Naive thymus-derived CD4-positive, alpha-beta T cell (primary cell): ENCODE measurements around the gene LATS1. TPM values are rescaled to one million over a fixed set of nuclear protein-coding genes. Genes with fewer than 3 reads are reported as not detected.

ENCODE experiments used
- ATAC-seq: fragments of 150-1000 bp; cut with Tn5 transposase; 2 replicates; pipeline ENCODE4 v1.10.0; 2021; ENCODE audit warnings: mild to moderate bottlenecking, moderate library complexity
- CTCF ChIA-PET: fragments of 350-600 bp; sonication (Branson Sonifier 250); formaldehyde crosslinking; loops from one replicate; lab custom pipeline; 2021; ENCODE audit warnings: antibody characterized with exemption; lab: Charles Lee
- POLR2A ChIA-PET: fragments of 350-600 bp; sonication (Branson Sonifier 250); formaldehyde crosslinking; loops from one replicate; lab custom pipeline; 2021; ENCODE audit warnings: antibody characterized with exemption, inconsistent platforms; lab: Charles Lee
- DNase-seq, 9 donors: peaks; one replicate each; pipeline versions ENCODE4 v3.0.0 to v3.0.0-alpha.2; 2020 to 2022; ENCODE audit warnings: mixed read lengths in 1 of 9
- H3K27ac ChIP-seq: one replicate; pipeline ENCODE4 v1.7.0; 2013; ENCODE audit warnings: mild to moderate bottlenecking, low read depth, low read length, moderate library complexity
- H3K27me3 ChIP-seq, 2 donors: one replicate each; pipeline ENCODE4 v1.7.0; 2013; ENCODE audit warnings: low read length in 2 of 2, mild to moderate bottlenecking in 2 of 2, moderate library complexity in 2 of 2; ENCODE audit not compliant: control insufficient read depth in 2 of 2, insufficient read depth in 2 of 2
- H3K36me3 ChIP-seq, 3 experiments: 1 replicate in 2 of 3; 2 replicates in 1 of 3; pipeline ENCODE4 v1.7.0; 2013; ENCODE audit warnings: low read length in 3 of 3, mild to moderate bottlenecking in 3 of 3, moderate library complexity in 1 of 3; ENCODE audit not compliant: insufficient read depth in 3 of 3, control insufficient read depth in 2 of 3
- H3K4me1 ChIP-seq, 2 donors: one replicate each; pipeline ENCODE4 v1.7.0; 2013; ENCODE audit warnings: low read length in 2 of 2, mild to moderate bottlenecking in 2 of 2, moderate library complexity in 1 of 2; ENCODE audit not compliant: control insufficient read depth in 2 of 2, insufficient read depth in 2 of 2
- H3K4me3 ChIP-seq: 2 replicates; pipeline ENCODE4 v1.7.0; 2013; ENCODE audit warnings: mild to moderate bottlenecking, low read length
- H3K9me3 ChIP-seq, 3 experiments: 1 replicate in 2 of 3; 2 replicates in 1 of 3; pipeline ENCODE4 v1.7.0; 2013; ENCODE audit warnings: low read length in 3 of 3; ENCODE audit not compliant: control insufficient read depth in 2 of 3
- H3K27ac Mint-ChIP-seq, 9 donors: one replicate each; pipeline ENCODE4 v1.8.0; 2020 to 2022; ENCODE audit warnings: mixed read lengths in 9 of 9, mild to moderate bottlenecking in 8 of 9, moderate library complexity in 5 of 9, inconsistent platforms in 2 of 9
- H3K27me3 Mint-ChIP-seq, 5 donors: one replicate each; pipeline ENCODE4 v1.8.0; 2021 to 2022; ENCODE audit warnings: mixed read lengths in 5 of 5, mild to moderate bottlenecking in 1 of 5
- H3K36me3 Mint-ChIP-seq, 5 donors: one replicate each; pipeline ENCODE4 v1.8.0; 2020 to 2022; ENCODE audit warnings: mixed read lengths in 5 of 5, mild to moderate bottlenecking in 3 of 5, inconsistent platforms in 1 of 5
- H3K4me1 Mint-ChIP-seq, 7 donors: one replicate each; pipeline ENCODE4 v1.8.0; 2020 to 2022; ENCODE audit warnings: mixed read lengths in 7 of 7, mild to moderate bottlenecking in 3 of 7, inconsistent platforms in 1 of 7
- H3K4me3 Mint-ChIP-seq, 10 donors: one replicate each; pipeline ENCODE4 v1.8.0; 2020 to 2022; ENCODE audit warnings: mild to moderate bottlenecking in 10 of 10, mixed read lengths in 10 of 10, moderate library complexity in 6 of 10, inconsistent platforms in 2 of 10
- H3K9me3 Mint-ChIP-seq, 11 donors: one replicate each; pipeline ENCODE4 v1.8.0; 2020 to 2022; ENCODE audit warnings: mixed read lengths in 11 of 11, mild to moderate bottlenecking in 4 of 11, inconsistent platforms in 1 of 11, moderate library complexity in 1 of 11
- intact Hi-C, 2 donors: fragments of 100-400 bp; cut with micrococcal nuclease; formaldehyde crosslinking; loops; one replicate each; pipeline ENCODE4 v1.15.1; 2023
- polyA plus RNA-seq, 2 donors: library from polyadenylated mRNA; unstranded; fragments of 300-500 nt; fragmentation: Illumina TruSeq; gene quantifications; one replicate each; pipeline ENCODE4 v1.2.3, GENCODE V29; 2021
- total RNA-seq, 6 experiments: library from RNA in 5 of 6; stranded (reverse) in 5 of 6; gene quantifications; 1 replicate in 5 of 6; 2 replicates in 1 of 6; pipeline ENCODE4 v1.2.3 and lab custom pipeline; 2021 to 2026

Gene LATS1
- total and polyA plus RNA-seq, 7 experiments from 2014 or later: 14.2 to 49.5 (median 34.0) TPM

GRCh38 chr6:149714442-149714841 lies 3.5 kb downstream of the LATS1 start:
- peaks cover 0 to 10% (median 0%) of the 10 kb centered on the region in 3 experiments for H3K36me3 ChIP-seq
- peaks cover 0 to 13% (median 0%) of the 10 kb centered on the region in 5 donors for H3K36me3 Mint-ChIP-seq
- H3K9me3 Mint-ChIP-seq: peaks cover 0 to 3% (median 0%) of the 10 kb centered on the region in 11 donors
- POLR2A ChIA-PET: interaction anchor here (0.9 kb wide), 1 partner anchor 149 kb away, joined by 5 read pairs; the partner anchor contains the start of gene GINM1
- no peaks in the 10 kb centered on the region for H3K27me3 ChIP-seq
- DNase-seq (no peak), ATAC-seq (no peak)
- peak overlapping the region in 3 of 9 donors; percentile 36 to 48 (median 41) for H3K27ac Mint-ChIP-seq
- no peaks in the 10 kb centered on the region for H3K9me3 ChIP-seq
- no peaks in the 10 kb centered on the region for H3K27me3 Mint-ChIP-seq
- intact Hi-C loops: loop anchor here in 1 of 2 donors (10.0 kb wide), 2 partner anchors 290 to 690 kb away; no protein-coding TSS in a partner anchor
- H3K4me1 Mint-ChIP-seq: peaks cover 36 to 77% (median 64%) of the 10 kb centered on the region in 7 donors
- H3K4me3 ChIP-seq: no peak overlapping the region
- peak overlapping the region in 5 of 10 donors; percentile 6 to 33 (median 25) for H3K4me3 Mint-ChIP-seq
- no peak overlapping the region for H3K27ac ChIP-seq
- H3K4me1 ChIP-seq: peaks cover 19 to 29% of the 10 kb centered on the region in 2 donors
- CTCF ChIA-PET: no interaction called here

GRCh38 chr6:149711711-149712110 lies 6.2 kb downstream of the LATS1 start:
- Histone ChIP-seq H3K36me3 (no peaks in the 10 kb centered on the region), H3K4me1 (peaks cover 24 to 42% of the 10 kb centered on the region in 2 donors), H3K27ac (no peak overlapping the region), H3K27me3 (no peaks in the 10 kb centered on the region), H3K9me3 (no peaks in the 10 kb centered on the region), H3K4me3 (no peak overlapping the region)
- peaks cover 0 to 7% (median 0%) of the 10 kb centered on the region in 5 donors for H3K36me3 Mint-ChIP-seq
- intact Hi-C loops: loop anchor here in 1 of 2 donors (10.0 kb wide), 2 partner anchors 293 to 687 kb away; no protein-coding TSS in a partner anchor
- H3K27ac Mint-ChIP-seq: peak overlapping the region in 5 of 9 donors; percentile 11 to 82 (median 20)
- ATAC-seq (no peak), DNase-seq (no peak)
- ChIA-PET POLR2A (no interaction called here), CTCF (no interaction called here)
- peak overlapping the region in 3 of 10 donors; percentile 35 to 46 (median 43) for H3K4me3 Mint-ChIP-seq
- H3K9me3 Mint-ChIP-seq: no peaks in the 10 kb centered on the region
- peaks cover 39 to 87% (median 70%) of the 10 kb centered on the region in 7 donors for H3K4me1 Mint-ChIP-seq
- no peaks in the 10 kb centered on the region for H3K27me3 Mint-ChIP-seq

- Mint-ChIP-seq H3K27me3 (no peaks in the 10 kb centered on the region), H3K27ac (no peak overlapping the region), H3K36me3 (peaks cover 0 to 7% (median 5%) of the 10 kb centered on the region in 5 donors), H3K4me1 (peaks cover 15 to 70% (median 52%) of the 10 kb centered on the region in 7 donors), H3K9me3 (no peaks in the 10 kb centered on the region), H3K4me3 (peak overlapping the region in 1 of 10 donors; percentile 27)
- peaks cover 0 to 14% (median 3%) of the 10 kb centered on the region in 3 experiments for H3K36me3 ChIP-seq
- no peaks in the 10 kb centered on the region for H3K27me3 ChIP-seq
- CTCF ChIA-PET: no interaction called here
- H3K9me3 ChIP-seq: no peaks in the 10 kb centered on the region
- no peak overlapping the region for H3K27ac ChIP-seq
- no peak for DNase-seq
- intact Hi-C loops: no loop called here
- no peak for ATAC-seq
- POLR2A ChIA-PET: no interaction called here
- no peak overlapping the region for H3K4me3 ChIP-seq
- peaks cover 0 to 2% of the 10 kb centered on the region in 2 donors for H3K4me1 ChIP-seq
Observed at GRCh38 chr6:149701714-149702113, 16.2 kb downstream of the LATS1 start.

DNA sequence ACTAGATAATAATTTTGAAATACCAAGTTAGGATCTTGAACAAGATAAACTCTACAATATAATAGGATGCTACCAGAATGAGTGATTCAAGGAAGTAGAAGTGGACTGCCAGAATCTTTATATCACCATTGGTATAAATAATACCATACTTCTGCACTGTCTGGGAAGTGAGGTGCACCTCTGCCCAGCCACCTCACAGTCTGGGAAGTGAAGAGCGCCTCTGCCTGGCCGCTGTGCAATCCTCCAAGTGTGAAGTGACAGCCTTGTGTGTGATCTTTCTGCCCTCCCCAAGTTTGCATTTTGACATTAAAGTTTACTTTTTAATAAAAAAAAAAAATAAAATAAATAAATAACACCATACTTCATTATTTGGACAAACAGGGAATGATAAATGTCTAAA lies 18.8 kb downstream of the LATS1 start:
- H3K4me1 ChIP-seq: peaks cover 0 to 2% of the 10 kb centered on the region in 2 donors
- CTCF ChIA-PET: no interaction called here
- peaks cover 2 to 17% (median 5%) of the 10 kb centered on the region in 3 experiments for H3K36me3 ChIP-seq
- Mint-ChIP-seq H3K27me3 (no peaks in the 10 kb centered on the region), H3K4me1 (peaks cover 5 to 60% (median 37%) of the 10 kb centered on the region in 7 donors), H3K4me3 (no peak overlapping the region), H3K9me3 (no peaks in the 10 kb centered on the region), H3K36me3 (peaks cover 0 to 5% (median 4%) of the 10 kb centered on the region in 5 donors), H3K27ac (peak overlapping the region in 1 of 9 donors; percentile 44)
- intact Hi-C loops: no loop called here
- no peak for DNase-seq
- no peak overlapping the region for H3K4me3 ChIP-seq
- no peak for ATAC-seq
- POLR2A ChIA-PET: no interaction called here
- H3K9me3 ChIP-seq: no peaks in the 10 kb centered on the region
- no peak overlapping the region for H3K27ac ChIP-seq
- H3K27me3 ChIP-seq: no peaks in the 10 kb centered on the region

GRCh38 chr6:149698175-149698574 lies 19.7 kb downstream of the LATS1 start:
- Mint-ChIP-seq H3K9me3 (no peaks in the 10 kb centered on the region), H3K36me3 (peaks cover 0 to 6% (median 4%) of the 10 kb centered on the region in 5 donors), H3K27ac (no peak overlapping the region), H3K4me3 (no peak overlapping the region), H3K4me1 (peaks cover 0 to 53% (median 30%) of the 10 kb centered on the region in 7 donors), H3K27me3 (no peaks in the 10 kb centered on the region)
- DNase-seq: no peak
- intact Hi-C loops: no loop called here
- no peak overlapping the region for H3K27ac ChIP-seq
- H3K4me1 ChIP-seq: no peaks in the 10 kb centered on the region
- peaks cover 7 to 22% (median 8%) of the 10 kb centered on the region in 3 experiments for H3K36me3 ChIP-seq
- no peak overlapping the region for H3K4me3 ChIP-seq
- H3K27me3 ChIP-seq: no peaks in the 10 kb centered on the region
- CTCF ChIA-PET: no interaction called here
- no peaks in the 10 kb centered on the region for H3K9me3 ChIP-seq
- POLR2A ChIA-PET: interaction anchor here (0.6 kb wide), 1 partner anchor 580 kb away, joined by 4 read pairs; no protein-coding TSS in a partner anchor
- no peak for ATAC-seq

GRCh38 chr6:149696901-149697300 lies 21.0 kb downstream of the LATS1 start:
- ChIA-PET CTCF (interaction anchor here (0.7 kb wide), 1 partner anchor 27 kb away, joined by 3 read pairs; no protein-coding TSS in a partner anchor), POLR2A (no interaction called here)
- Mint-ChIP-seq H3K27me3 (no peaks in the 10 kb centered on the region), H3K4me3 (no peak overlapping the region), H3K9me3 (no peaks in the 10 kb centered on the region), H3K36me3 (peaks cover 2 to 10% (median 8%) of the 10 kb centered on the region in 5 donors), H3K4me1 (peaks cover 4 to 51% (median 33%) of the 10 kb centered on the region in 7 donors), H3K27ac (peak overlapping the region in 4 of 9 donors; percentile 3 to 62 (median 59))
- no peak for DNase-seq
- peaks cover 7 to 33% (median 8%) of the 10 kb centered on the region in 3 experiments for H3K36me3 ChIP-seq
- intact Hi-C loops: no loop called here
- no peak overlapping the region for H3K4me3 ChIP-seq
- H3K9me3 ChIP-seq: no peaks in the 10 kb centered on the region
- no peak for ATAC-seq
- no peaks in the 10 kb centered on the region for H3K27me3 ChIP-seq
- H3K4me1 ChIP-seq: no peaks in the 10 kb centered on the region
- H3K27ac ChIP-seq: no peak overlapping the region
